Bronchial epithelial cell (primary cell): ENCODE results near the gene TCEA2. TPM values are rescaled to one million over a fixed set of nuclear protein-coding genes. Genes with fewer than 3 reads are reported as not detected.
A peak's percentile ranks its signal among the peaks of the same experiment; 100 is the strongest.

Experiments used
- DNase-seq: peaks from one replicate; pipeline ENCODE4 v3.0.0-alpha.2; 2010; ENCODE audit warnings: low read depth
- FAIRE-seq: peaks from 2 replicates; lab custom pipeline; 2011; peaks lifted over from hg19 to GRCh38; lab: Jason Lieb, UNC
- H3K27me3 ChIP-seq: 2 replicates; pipeline ENCODE4 v1.5.1; 2011; ENCODE audit warnings: low read length; ENCODE audit not compliant: control insufficient read depth, insufficient read depth
- H3K36me3 ChIP-seq: 2 replicates; pipeline ENCODE4 v1.5.1; 2011; ENCODE audit warnings: low read length; ENCODE audit not compliant: control insufficient read depth, insufficient read depth
- H3K4me3 ChIP-seq: 2 replicates; pipeline ENCODE4 v1.5.1; 2011; ENCODE audit warnings: mild to moderate bottlenecking, low read depth, low read length, control low read depth
- total RNA-seq: library from RNA; depleted of rRNA; stranded (reverse); fragments of >200 nt; gene quantifications from 2 replicates; pipeline ENCODE4 v1.2.1, GENCODE V29; 2014
- TF ChIP-seq, protein P1 (sequence below): IDR thresholded peaks from 2 replicates; pipeline ENCODE4 v1.5.1; 2011; ENCODE audit warnings: mild to moderate bottlenecking, moderate library complexity, low read length, control low read depth, inconsistent platforms; ENCODE audit not compliant: insufficient read depth, severe bottlenecking

Gene TCEA2
- total RNA-seq, 1 donor from 2014 or later: 5.5 TPM

DNA sequence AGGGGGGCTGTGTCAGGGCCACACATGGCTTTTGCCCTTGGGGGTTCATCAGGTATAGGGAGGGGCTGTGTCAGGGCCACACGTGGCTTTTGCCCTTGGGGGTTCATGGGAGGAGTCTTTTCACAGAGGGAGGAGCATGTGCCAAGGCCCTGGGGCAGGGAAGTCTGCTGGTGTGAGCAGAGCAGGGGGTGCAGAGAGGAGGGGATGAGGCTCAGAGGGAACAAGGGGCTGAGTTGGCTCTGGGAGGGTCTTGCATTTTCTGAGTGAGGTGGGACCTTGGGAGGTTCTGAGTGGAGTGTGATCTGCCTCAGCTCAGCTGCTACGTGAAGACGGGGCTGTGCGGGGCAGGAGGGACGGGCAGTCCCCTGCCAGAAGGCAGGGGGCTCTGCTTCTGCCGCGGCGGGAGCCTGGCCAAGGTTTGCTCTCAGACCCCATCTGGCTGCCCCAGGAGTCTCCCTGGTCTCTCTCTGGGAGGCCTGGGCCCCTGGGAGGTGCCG, 7.6 kb upstream of the TCEA2 start:
- Histone ChIP-seq H3K36me3 (no peaks in the 10 kb centered on the region), H3K4me3 (no peak overlapping the region), H3K27me3 (peaks cover 2% of the 10 kb centered on the region)
- no peak for DNase-seq
- TF ChIP-seq, protein P1, sequence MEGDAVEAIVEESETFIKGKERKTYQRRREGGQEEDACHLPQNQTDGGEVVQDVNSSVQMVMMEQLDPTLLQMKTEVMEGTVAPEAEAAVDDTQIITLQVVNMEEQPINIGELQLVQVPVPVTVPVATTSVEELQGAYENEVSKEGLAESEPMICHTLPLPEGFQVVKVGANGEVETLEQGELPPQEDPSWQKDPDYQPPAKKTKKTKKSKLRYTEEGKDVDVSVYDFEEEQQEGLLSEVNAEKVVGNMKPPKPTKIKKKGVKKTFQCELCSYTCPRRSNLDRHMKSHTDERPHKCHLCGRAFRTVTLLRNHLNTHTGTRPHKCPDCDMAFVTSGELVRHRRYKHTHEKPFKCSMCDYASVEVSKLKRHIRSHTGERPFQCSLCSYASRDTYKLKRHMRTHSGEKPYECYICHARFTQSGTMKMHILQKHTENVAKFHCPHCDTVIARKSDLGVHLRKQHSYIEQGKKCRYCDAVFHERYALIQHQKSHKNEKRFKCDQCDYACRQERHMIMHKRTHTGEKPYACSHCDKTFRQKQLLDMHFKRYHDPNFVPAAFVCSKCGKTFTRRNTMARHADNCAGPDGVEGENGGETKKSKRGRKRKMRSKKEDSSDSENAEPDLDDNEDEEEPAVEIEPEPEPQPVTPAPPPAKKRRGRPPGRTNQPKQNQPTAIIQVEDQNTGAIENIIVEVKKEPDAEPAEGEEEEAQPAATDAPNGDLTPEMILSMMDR: no peak
- no peak for FAIRE-seq

DNA sequence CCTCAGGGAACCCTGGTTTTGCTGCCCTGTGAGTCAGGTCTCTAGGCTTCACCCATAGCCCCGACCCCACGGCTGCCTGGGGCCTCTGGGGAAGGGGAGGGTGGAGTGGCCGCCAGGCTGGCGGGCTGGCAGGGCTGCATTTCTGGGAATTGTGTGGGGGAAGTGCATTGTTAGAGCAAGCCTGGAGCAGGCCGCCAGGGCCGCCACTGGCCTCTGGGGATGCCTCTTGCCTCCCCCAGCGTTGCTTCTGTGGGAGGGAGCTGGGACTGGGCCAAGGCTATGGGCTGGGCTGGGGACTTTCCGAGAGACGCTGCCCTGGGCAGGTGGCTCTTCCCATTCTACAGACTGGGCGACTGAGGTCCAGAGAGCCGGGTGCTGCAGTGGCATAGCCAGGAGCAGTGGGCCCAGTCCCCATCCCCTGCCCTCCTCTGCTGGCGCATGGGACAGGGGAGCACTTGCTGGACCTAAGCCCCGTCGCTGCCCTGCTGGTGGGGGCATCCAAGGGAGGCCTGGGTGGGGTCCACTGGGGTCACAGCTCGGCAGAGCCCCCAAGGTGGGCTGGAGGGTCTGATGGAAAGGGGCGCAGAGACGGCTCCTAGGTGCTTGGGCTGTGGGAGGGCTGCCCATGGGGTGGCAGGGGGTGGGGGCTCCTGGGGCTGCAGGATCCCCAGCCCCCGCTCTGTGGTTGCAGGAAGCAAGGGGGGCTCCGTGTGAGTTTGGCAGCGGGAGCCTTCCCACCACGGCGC, 6.9 kb upstream of the TCEA2 start:
- TF ChIP-seq, protein P1: no peak
- H3K4me3 ChIP-seq: no peak overlapping the region
- H3K36me3 ChIP-seq: no peaks in the 10 kb centered on the region
- no peak for DNase-seq
- H3K27me3 ChIP-seq: peaks cover 2% of the 10 kb centered on the region
- no peak for FAIRE-seq

DNA sequence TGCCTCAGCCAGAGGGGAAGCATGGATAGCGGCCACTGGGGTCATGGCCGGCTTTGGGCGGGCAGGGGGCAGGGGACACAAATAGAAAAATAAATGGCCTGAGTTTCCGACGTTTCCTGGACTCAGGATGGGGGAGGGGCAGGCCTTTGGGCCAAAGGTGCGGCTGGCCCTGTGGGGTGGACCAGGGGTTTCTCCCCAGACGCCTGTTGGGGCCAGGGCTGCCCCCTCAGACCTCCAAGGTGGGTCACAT, 6.4 kb upstream of the TCEA2 start:
- no peaks in the 10 kb centered on the region for H3K36me3 ChIP-seq
- DNase-seq: no peak
- no peak for FAIRE-seq
- TF ChIP-seq, protein P1: no peak
- H3K4me3 ChIP-seq: no peak overlapping the region
- no peaks in the 10 kb centered on the region for H3K27me3 ChIP-seq

DNA sequence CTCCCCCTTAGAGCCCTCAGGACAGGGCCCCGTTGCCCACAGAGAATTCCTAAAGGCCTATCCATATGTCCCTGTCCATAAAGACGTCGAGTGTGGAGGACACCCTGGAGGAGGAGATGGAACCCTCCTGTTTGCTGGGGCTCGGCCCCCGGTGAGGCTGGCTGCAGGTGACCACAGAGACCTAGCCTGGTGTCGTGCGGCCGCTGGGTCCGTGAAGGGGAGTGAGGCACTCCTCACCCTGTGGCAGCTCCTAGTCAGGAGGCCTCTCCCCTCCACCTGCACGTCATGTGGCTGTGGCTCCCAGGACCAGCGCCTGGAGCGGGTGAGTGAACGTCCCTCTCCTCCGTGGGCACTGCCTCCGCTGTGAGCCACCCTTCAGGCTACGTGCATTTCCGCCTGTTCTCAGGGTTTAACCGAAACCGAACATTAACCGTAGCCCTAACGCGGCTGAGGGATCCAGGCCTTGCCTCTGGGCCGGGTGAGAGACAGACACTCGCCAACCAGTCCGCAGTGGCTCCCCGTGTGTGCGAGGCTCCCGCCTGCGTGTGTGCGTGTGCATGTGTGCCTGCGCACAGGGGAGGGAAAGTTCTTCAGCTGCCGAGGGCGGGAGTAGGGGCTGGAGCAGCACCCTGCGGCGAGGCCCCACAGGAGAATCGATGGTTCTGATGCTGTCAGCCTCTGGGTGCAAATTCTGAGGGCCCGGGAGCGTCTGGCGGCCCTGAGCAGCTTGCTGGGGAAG, 5.9 kb upstream of the TCEA2 start:
- TF ChIP-seq, protein P1: no peak
- no peak for DNase-seq
- Histone ChIP-seq H3K36me3 (no peaks in the 10 kb centered on the region), H3K4me3 (no peak overlapping the region), H3K27me3 (no peaks in the 10 kb centered on the region)
- FAIRE-seq: no peak

DNA sequence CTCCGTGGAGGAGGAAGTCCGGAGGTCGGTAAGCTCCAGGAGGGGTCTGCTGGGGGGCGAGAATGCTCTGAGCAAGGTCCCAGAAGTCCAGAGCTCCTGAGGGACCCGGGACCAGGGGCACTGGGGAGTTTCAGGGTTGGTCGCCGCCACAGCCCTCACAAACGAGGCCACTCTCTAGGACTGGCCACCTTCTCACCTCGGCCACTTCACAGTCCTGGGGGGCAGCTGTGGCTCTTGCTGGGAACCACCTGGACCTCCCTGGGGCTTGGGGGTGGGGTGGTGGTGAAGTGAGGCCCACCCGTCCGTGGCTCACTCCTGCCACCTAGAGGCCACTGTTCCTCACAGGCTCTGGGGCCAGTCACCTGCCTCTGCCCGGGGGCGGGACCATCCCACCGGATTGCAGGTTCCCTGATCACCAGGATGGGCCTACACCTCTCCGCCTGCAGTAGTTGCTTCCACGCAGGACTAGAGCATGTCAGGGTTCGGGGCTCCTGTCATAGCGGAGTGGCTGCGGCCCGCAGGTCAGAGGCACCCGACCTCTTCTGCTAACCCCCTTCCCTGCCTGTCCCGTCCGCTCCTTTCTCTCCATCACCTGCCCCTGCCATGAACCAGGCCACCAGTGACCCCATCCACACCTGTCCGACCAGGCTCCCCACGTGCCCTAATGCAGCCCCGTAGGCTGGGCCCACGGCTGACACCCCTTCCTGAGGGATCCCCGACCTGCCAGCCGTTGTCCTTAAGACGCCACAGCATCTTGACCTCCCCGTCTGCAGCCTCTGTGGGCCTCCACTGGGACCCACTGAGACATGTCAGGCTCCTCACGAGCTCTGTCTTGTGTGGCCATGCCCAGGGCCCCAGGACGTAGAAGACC, 5.1 kb upstream of the TCEA2 start:
- Histone ChIP-seq H3K4me3 (no peak overlapping the region), H3K27me3 (no peaks in the 10 kb centered on the region), H3K36me3 (no peaks in the 10 kb centered on the region)
- DNase-seq (peak; percentile 38), FAIRE-seq (no peak)
- TF ChIP-seq, protein P1: peak; percentile 94
